Caco-2 (cell line): Measurements from ENCODE around the gene WRAP73. TPM values are rescaled to one million over a fixed set of nuclear protein-coding genes. Genes with fewer than 3 reads are reported as not detected.

Experiments used
- BruUV-seq: library from RNA; stranded (reverse); fragments of 400-500 nt; replicated peaks from 2 replicates; lab custom pipeline; 2021; lab: Mats Ljungman, UMichigan
- CTCF ChIA-PET: fragments of 300-600 bp; sonication (Branson Sonifier 250); formaldehyde crosslinking; loops from one replicate; lab custom pipeline; 2022; ENCODE audit warnings: antibody characterized with exemption; lab: Charles Lee
- POLR2A ChIA-PET: fragments of 300-600 bp; sonication (Branson Sonifier 250); formaldehyde crosslinking; loops from one replicate; lab custom pipeline; 2022; ENCODE audit warnings: antibody characterized with exemption; lab: Charles Lee
- DNase-seq, 2 experiments: peaks; one replicate each; pipeline versions ENCODE4 v3.0.0 to v3.0.0-alpha.2; 2020 to 2022
- H3K27me3 ChIP-seq: replicated peaks from 2 replicates; pipeline ENCODE4 v1.6.0; 2011; ENCODE audit warnings: low read length; ENCODE audit not compliant: control insufficient read depth, insufficient read depth
- H3K36me3 ChIP-seq: 2 replicates; pipeline ENCODE4 v1.5.1; 2011; ENCODE audit warnings: low read length; ENCODE audit not compliant: control insufficient read depth, insufficient read depth
- H3K4me1 ChIP-seq: fragments of 250-450 bp; sonication (Bioruptor Pico); 2 replicates; pipeline ENCODE4 v1.5.1; 2020; ENCODE audit warnings: mild to moderate bottlenecking
- H3K4me3 ChIP-seq: 2 replicates; pipeline ENCODE4 v1.5.1; 2011; ENCODE audit warnings: low read depth, mild to moderate bottlenecking, control low read depth, low read length
- H3K9me3 ChIP-seq: fragments of 250-450 bp; sonication (Bioruptor Pico); 2 replicates; pipeline ENCODE4 v1.5.1; 2020; ENCODE audit warnings: mild to moderate bottlenecking, moderate library complexity
- H3K27ac Mint-ChIP-seq: one replicate; pipeline ENCODE4 v1.8.0; 2022; ENCODE audit warnings: mixed read lengths; ENCODE audit not compliant: unreplicated experiment
- H3K27me3 Mint-ChIP-seq: one replicate; pipeline ENCODE4 v1.8.0; 2022; ENCODE audit warnings: mixed read lengths; ENCODE audit not compliant: insufficient read depth, unreplicated experiment
- H3K36me3 Mint-ChIP-seq: one replicate; pipeline ENCODE4 v1.8.0; 2022; ENCODE audit warnings: mild to moderate bottlenecking, mixed read lengths; ENCODE audit not compliant: insufficient read depth, unreplicated experiment
- H3K4me1 Mint-ChIP-seq: one replicate; pipeline ENCODE4 v1.8.0; 2022; ENCODE audit warnings: low read depth, mixed read lengths; ENCODE audit not compliant: unreplicated experiment
- H3K4me3 Mint-ChIP-seq: one replicate; pipeline ENCODE4 v1.8.0; 2022; ENCODE audit warnings: mild to moderate bottlenecking, moderate library complexity, mixed read lengths; ENCODE audit not compliant: unreplicated experiment
- H3K9me3 Mint-ChIP-seq: one replicate; pipeline ENCODE4 v1.8.0; 2022; ENCODE audit warnings: mixed read lengths; ENCODE audit not compliant: unreplicated experiment
- intact Hi-C: fragments of 100-400 bp; cut with micrococcal nuclease; formaldehyde crosslinking; loops from one replicate; pipeline ENCODE4 v1.10.0; 2022; ENCODE audit not compliant: unreplicated experiment
- total RNA-seq: library from RNA; stranded (reverse); gene quantifications from 2 replicates; pipeline ENCODE4 v1.2.3, GENCODE V29; 2022
- TF ChIP-seq, protein P1 (sequence below), 2 experiments: fragments of 200-600 bp in 1 of 2; IDR thresholded peaks; 1 replicate in 1 of 2; 2 replicates in 1 of 2; pipeline versions ENCODE4 v1.5.1 to v1.8.0; 2011 to 2022; ENCODE audit warnings: antibody characterized with exemption in 1 of 2, control low read depth in 1 of 2, inconsistent platforms in 1 of 2, low read depth in 1 of 2, low read length in 1 of 2, mild to moderate bottlenecking in 1 of 2, moderate library complexity in 1 of 2; ENCODE audit not compliant: insufficient read depth in 1 of 2, severe bottlenecking in 1 of 2, unreplicated experiment in 1 of 2

WRAP73 gene
- total RNA-seq, 1 experiment from 2014 or later = 31.6 TPM

GRCh38 chr1:3636080-3636479 lies 13.8 kb downstream of the WRAP73 start:
- Mint-ChIP-seq H3K36me3 (peaks cover 6% of the 10 kb centered on the region), H3K4me1 (no peaks in the 10 kb centered on the region), H3K27ac (no peak overlapping the region), H3K9me3 (no peaks in the 10 kb centered on the region), H3K4me3 (no peak overlapping the region), H3K27me3 (no peaks in the 10 kb centered on the region)
- H3K36me3 ChIP-seq = no peaks in the 10 kb centered on the region
- no peaks in the 10 kb centered on the region for H3K9me3 ChIP-seq
- H3K4me1 ChIP-seq = no peaks in the 10 kb centered on the region
- CTCF ChIA-PET = no interaction called here
- BruUV-seq = no TSS peak
- POLR2A ChIA-PET = no interaction called here
- H3K4me3 ChIP-seq = no peak overlapping the region
- intact Hi-C loops = no loop called here
- no peak for DNase-seq
- TF ChIP-seq, protein P1, sequence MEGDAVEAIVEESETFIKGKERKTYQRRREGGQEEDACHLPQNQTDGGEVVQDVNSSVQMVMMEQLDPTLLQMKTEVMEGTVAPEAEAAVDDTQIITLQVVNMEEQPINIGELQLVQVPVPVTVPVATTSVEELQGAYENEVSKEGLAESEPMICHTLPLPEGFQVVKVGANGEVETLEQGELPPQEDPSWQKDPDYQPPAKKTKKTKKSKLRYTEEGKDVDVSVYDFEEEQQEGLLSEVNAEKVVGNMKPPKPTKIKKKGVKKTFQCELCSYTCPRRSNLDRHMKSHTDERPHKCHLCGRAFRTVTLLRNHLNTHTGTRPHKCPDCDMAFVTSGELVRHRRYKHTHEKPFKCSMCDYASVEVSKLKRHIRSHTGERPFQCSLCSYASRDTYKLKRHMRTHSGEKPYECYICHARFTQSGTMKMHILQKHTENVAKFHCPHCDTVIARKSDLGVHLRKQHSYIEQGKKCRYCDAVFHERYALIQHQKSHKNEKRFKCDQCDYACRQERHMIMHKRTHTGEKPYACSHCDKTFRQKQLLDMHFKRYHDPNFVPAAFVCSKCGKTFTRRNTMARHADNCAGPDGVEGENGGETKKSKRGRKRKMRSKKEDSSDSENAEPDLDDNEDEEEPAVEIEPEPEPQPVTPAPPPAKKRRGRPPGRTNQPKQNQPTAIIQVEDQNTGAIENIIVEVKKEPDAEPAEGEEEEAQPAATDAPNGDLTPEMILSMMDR (IDR thresholded peaks at IDR 0.05; ENCODE audit: insufficient read depth in 1 of 2, low read depth in 1 of 2, low read length in 1 of 2, severe bottlenecking in 1 of 2, unreplicated experiment in 1 of 2) = no peak
- no peaks in the 10 kb centered on the region for H3K27me3 ChIP-seq

- no peak overlapping the region for H3K4me3 ChIP-seq
- H3K36me3 ChIP-seq = no peaks in the 10 kb centered on the region; the same call in 1 of the 2 replicates
- no peaks in the 10 kb centered on the region for H3K4me1 ChIP-seq
- Mint-ChIP-seq H3K27me3 (no peaks in the 10 kb centered on the region), H3K27ac (no peak overlapping the region), H3K36me3 (peaks cover 6% of the 10 kb centered on the region), H3K4me3 (no peak overlapping the region), H3K4me1 (no peaks in the 10 kb centered on the region), H3K9me3 (no peaks in the 10 kb centered on the region)
- DNase-seq = no peak
- ChIA-PET POLR2A (no interaction called here), CTCF (no interaction called here)
- no peaks in the 10 kb centered on the region for H3K9me3 ChIP-seq
- BruUV-seq = no TSS peak
- no peaks in the 10 kb centered on the region for H3K27me3 ChIP-seq
- TF ChIP-seq, protein P1 (IDR thresholded peaks at IDR 0.05; ENCODE audit: insufficient read depth in 1 of 2, low read depth in 1 of 2, low read length in 1 of 2, severe bottlenecking in 1 of 2, unreplicated experiment in 1 of 2) = no peak
- intact Hi-C loops = no loop called here
These were observed 15.7 kb downstream of the WRAP73 start for GRCh38 chr1:3634059-3634800.

GRCh38 chr1:3633344-3634058 lies 16.4 kb downstream of the WRAP73 start:
- no TSS peak for BruUV-seq
- TF ChIP-seq, protein P1 (IDR thresholded peaks at IDR 0.05; ENCODE audit: insufficient read depth in 1 of 2, low read depth in 1 of 2, low read length in 1 of 2, severe bottlenecking in 1 of 2, unreplicated experiment in 1 of 2) = no peak
- ChIA-PET CTCF (no interaction called here), POLR2A (no interaction called here)
- no peaks in the 10 kb centered on the region for H3K9me3 ChIP-seq
- no peaks in the 10 kb centered on the region for H3K4me1 ChIP-seq
- Mint-ChIP-seq H3K27me3 (no peaks in the 10 kb centered on the region), H3K4me3 (no peak overlapping the region), H3K36me3 (peaks cover 11% of the 10 kb centered on the region), H3K4me1 (no peaks in the 10 kb centered on the region), H3K27ac (no peak overlapping the region), H3K9me3 (no peaks in the 10 kb centered on the region)
- DNase-seq = no peak
- no peaks in the 10 kb centered on the region; the same call in 1 of the 2 replicates for H3K36me3 ChIP-seq
- H3K4me3 ChIP-seq = no peak overlapping the region
- intact Hi-C loops = no loop called here
- H3K27me3 ChIP-seq = no peaks in the 10 kb centered on the region
